Measurements from ENCODE around the gene CD22. TPM values are rescaled to one million over a fixed set of nuclear protein-coding genes. Genes with fewer than 3 reads are reported as not detected.

The CD22 gene
- total and polyA plus RNA-seq, 4 donors: 0.15 to 4.1 (median 1.3) TPM

DNA sequence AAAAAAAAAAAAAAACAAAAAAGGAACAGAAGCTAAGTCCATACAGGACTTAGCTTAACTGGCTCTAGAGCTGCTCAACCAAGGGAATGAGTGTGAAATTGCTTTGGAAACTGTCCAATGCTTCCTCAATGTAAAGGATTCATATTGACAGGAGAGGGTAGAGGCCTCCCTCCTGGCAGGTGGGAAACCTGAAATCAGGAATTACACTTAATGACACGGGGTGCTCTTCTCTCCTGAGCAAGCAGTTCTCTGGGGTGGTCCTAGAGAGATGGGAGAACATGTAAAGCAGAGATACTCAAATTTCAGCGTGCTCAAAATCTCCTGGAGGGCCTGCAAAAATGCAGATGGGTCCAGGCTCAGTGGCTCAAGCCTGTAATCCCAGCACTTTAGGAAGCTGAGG is 40.7 kb upstream of the CD22 start (continued):
- TF ChIP-seq NR2F2 (IDR thresholded peaks at IDR 0.05) (no peak), GABPA (IDR thresholded peaks at IDR 0.05 in 1 of 2, conservative IDR thresholded peaks at IDR 0.05 in 1 of 2) (no peak)
- TF ChIP-seq, protein P1, sequence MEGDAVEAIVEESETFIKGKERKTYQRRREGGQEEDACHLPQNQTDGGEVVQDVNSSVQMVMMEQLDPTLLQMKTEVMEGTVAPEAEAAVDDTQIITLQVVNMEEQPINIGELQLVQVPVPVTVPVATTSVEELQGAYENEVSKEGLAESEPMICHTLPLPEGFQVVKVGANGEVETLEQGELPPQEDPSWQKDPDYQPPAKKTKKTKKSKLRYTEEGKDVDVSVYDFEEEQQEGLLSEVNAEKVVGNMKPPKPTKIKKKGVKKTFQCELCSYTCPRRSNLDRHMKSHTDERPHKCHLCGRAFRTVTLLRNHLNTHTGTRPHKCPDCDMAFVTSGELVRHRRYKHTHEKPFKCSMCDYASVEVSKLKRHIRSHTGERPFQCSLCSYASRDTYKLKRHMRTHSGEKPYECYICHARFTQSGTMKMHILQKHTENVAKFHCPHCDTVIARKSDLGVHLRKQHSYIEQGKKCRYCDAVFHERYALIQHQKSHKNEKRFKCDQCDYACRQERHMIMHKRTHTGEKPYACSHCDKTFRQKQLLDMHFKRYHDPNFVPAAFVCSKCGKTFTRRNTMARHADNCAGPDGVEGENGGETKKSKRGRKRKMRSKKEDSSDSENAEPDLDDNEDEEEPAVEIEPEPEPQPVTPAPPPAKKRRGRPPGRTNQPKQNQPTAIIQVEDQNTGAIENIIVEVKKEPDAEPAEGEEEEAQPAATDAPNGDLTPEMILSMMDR (IDR thresholded peaks at IDR 0.05; ENCODE audit: low read depth, low read length, missing input control): no peak

DNA sequence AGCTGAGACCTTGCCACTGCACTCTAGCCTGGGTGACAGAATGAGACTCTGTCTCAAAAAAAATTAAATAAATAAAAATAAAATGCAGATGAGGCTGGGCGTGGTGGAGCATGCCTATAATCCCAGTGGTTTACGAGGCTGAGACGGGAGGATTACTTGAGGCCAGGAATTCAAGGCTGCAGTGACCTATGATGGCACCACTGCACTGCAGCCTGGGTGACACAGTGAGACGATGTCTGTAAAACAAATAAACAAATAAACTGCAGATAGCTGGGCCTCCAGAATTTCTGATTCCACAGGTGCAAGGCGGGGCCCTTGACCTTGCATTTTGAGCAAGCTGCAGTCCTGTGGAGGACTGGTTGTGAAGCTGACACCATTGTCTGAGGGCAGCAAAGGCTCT is 40.1 kb upstream of the CD22 start:
- H3K9ac ChIP-seq (ENCODE audit: low read depth in 1 of 2, low read length in 2 of 2): no peak overlapping the region
- H3K4me3 ChIP-seq (ENCODE audit: low read depth in 1 of 3, low read length in 3 of 3): no peak overlapping the region
- no peaks in the 10 kb centered on the region for H3K36me3 ChIP-seq (ENCODE audit: control insufficient read depth in 4 of 4, insufficient read depth in 3 of 4, low read depth in 1 of 4, low read length in 3 of 4)
- TF ChIP-seq GABPA (IDR thresholded peaks at IDR 0.05 in 1 of 2, conservative IDR thresholded peaks at IDR 0.05 in 1 of 2): no peak
- TF ChIP-seq EGR1 (IDR thresholded peaks at IDR 0.05; ENCODE audit: low read depth in 2 of 2): no peak
- H3K4me1 ChIP-seq (ENCODE audit: control insufficient read depth in 4 of 4, insufficient read depth in 4 of 4, low read length in 3 of 4): no peaks in the 10 kb centered on the region
- no peaks in the 10 kb centered on the region for H3K27me3 ChIP-seq (ENCODE audit: control insufficient read depth in 4 of 4, insufficient read depth in 4 of 4, low read length in 3 of 4)
- DNase-seq (ENCODE audit: low spot score): no peak
- H3K27ac ChIP-seq (ENCODE audit: low read depth in 1 of 2, low read length in 2 of 2): no peak overlapping the region
- 76% methylated on average over 5 of the region's 5 CpGs for WGBS
- no peaks in the 10 kb centered on the region for H3K9me3 ChIP-seq (ENCODE audit: control insufficient read depth in 4 of 4, low read length in 3 of 4)

DNA sequence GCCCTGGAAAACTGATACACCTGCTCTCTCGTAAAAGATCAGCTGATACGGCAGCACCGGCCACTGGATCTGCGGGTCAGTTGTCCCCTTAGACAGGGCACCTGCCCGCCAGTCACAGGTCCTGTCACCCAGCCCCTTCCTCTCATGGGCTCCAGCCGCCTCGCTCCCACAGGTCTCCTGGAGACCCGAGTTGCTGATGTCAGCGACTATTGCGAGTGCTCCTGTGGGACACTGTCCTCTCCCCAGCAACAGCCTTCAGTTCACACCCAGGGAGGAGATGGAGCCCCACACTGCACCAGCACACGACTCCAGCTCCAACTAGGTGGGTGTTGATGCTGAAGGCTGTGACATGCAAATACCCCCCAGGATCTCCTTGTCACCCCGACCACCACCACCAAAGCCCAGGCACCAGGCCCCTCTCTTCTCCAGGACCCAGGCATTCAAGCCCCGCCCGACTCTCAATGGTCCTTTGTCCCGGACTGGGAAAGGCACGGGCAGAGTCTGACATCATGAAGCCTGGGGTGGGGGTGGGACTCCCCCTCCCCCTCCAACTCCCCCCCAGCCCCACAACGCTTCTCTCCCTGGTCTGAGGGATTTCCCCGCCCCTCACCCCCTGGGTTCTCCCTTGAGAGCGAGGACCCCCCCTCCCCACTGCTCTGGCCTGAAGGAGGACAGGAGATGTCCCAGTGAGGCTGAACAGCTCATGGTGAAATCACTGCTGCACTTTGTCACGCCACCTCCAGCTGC is 38.4 kb upstream of the CD22 start:
- H3K27me3 ChIP-seq (ENCODE audit: control insufficient read depth in 4 of 4, insufficient read depth in 4 of 4, low read length in 3 of 4): no peaks in the 10 kb centered on the region
- no peak for DNase-seq (ENCODE audit: low spot score)
- H3K4me3 ChIP-seq (ENCODE audit: low read depth in 1 of 3, low read length in 3 of 3): no peak overlapping the region
- H3K9me3 ChIP-seq (ENCODE audit: control insufficient read depth in 4 of 4, low read length in 3 of 4): no peaks in the 10 kb centered on the region
- H3K4me1 ChIP-seq (ENCODE audit: control insufficient read depth in 4 of 4, insufficient read depth in 4 of 4, low read length in 3 of 4): no peaks in the 10 kb centered on the region
- WGBS: 82% methylated on average over 20 of the region's 20 CpGs
- TF ChIP-seq, protein P2, sequence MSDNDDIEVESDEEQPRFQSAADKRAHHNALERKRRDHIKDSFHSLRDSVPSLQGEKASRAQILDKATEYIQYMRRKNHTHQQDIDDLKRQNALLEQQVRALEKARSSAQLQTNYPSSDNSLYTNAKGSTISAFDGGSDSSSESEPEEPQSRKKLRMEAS (IDR thresholded peaks at IDR 0.05): no peak
- TF ChIP-seq, protein P3, sequence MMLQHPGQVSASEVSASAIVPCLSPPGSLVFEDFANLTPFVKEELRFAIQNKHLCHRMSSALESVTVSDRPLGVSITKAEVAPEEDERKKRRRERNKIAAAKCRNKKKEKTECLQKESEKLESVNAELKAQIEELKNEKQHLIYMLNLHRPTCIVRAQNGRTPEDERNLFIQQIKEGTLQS (IDR thresholded peaks at IDR 0.05): no peak
- no peak for TF ChIP-seq FOXA1 (IDR thresholded peaks at IDR 0.05)
- TF ChIP-seq RAD21 (IDR thresholded peaks at IDR 0.05): no peak
- no peak for TF ChIP-seq FOXA2 (IDR thresholded peaks at IDR 0.05)
- no peak for TF ChIP-seq JUND (IDR thresholded peaks at IDR 0.05)
- no peak for TF ChIP-seq NR2F2 (IDR thresholded peaks at IDR 0.05)
- no peak for TF ChIP-seq HNF4A (conservative IDR thresholded peaks at IDR 0.05)
- no peak for TF ChIP-seq RXRA (IDR thresholded peaks at IDR 0.05)
- no peak for TF ChIP-seq HNF4G (IDR thresholded peaks at IDR 0.05)
- TF ChIP-seq, protein P1 (IDR thresholded peaks at IDR 0.05; ENCODE audit: low read depth, low read length, missing input control): no peak
- TF ChIP-seq, protein P4, sequence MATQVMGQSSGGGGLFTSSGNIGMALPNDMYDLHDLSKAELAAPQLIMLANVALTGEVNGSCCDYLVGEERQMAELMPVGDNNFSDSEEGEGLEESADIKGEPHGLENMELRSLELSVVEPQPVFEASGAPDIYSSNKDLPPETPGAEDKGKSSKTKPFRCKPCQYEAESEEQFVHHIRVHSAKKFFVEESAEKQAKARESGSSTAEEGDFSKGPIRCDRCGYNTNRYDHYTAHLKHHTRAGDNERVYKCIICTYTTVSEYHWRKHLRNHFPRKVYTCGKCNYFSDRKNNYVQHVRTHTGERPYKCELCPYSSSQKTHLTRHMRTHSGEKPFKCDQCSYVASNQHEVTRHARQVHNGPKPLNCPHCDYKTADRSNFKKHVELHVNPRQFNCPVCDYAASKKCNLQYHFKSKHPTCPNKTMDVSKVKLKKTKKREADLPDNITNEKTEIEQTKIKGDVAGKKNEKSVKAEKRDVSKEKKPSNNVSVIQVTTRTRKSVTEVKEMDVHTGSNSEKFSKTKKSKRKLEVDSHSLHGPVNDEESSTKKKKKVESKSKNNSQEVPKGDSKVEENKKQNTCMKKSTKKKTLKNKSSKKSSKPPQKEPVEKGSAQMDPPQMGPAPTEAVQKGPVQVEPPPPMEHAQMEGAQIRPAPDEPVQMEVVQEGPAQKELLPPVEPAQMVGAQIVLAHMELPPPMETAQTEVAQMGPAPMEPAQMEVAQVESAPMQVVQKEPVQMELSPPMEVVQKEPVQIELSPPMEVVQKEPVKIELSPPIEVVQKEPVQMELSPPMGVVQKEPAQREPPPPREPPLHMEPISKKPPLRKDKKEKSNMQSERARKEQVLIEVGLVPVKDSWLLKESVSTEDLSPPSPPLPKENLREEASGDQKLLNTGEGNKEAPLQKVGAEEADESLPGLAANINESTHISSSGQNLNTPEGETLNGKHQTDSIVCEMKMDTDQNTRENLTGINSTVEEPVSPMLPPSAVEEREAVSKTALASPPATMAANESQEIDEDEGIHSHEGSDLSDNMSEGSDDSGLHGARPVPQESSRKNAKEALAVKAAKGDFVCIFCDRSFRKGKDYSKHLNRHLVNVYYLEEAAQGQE (IDR thresholded peaks at IDR 0.05): no peak
- TF ChIP-seq GABPA (IDR thresholded peaks at IDR 0.05 in 1 of 2, conservative IDR thresholded peaks at IDR 0.05 in 1 of 2): no peak
- H3K36me3 ChIP-seq (ENCODE audit: control insufficient read depth in 4 of 4, insufficient read depth in 3 of 4, low read depth in 1 of 4, low read length in 3 of 4): no peaks in the 10 kb centered on the region
- H3K9ac ChIP-seq (ENCODE audit: low read depth in 1 of 2, low read length in 2 of 2): no peak overlapping the region
- no peak overlapping the region for H3K27ac ChIP-seq (ENCODE audit: low read depth in 1 of 2, low read length in 2 of 2)
